ENCODE measurements around the gene AP3D1. TPM values are rescaled to one million over a fixed set of nuclear protein-coding genes. Genes with fewer than 3 reads are reported as not detected.

Gene AP3D1
- total and polyA plus RNA-seq, 9 of the 15 experiments (the other 6 are each of a cell fraction or from before 2014, with no cell fraction given), result 1.2 to 86.1 (median 35.9) TPM

- TF ChIP-seq PKNOX1 (IDR thresholded peaks at IDR 0.05) (0 out of 2 replicates have a peak, but pooled peaks have one; percentile 3), PHF8 (IDR thresholded peaks at IDR 0.05; ENCODE audit: borderline replicate concordance, low read length) (peak; percentile 52; the same call in 1 of the 2 replicates), RNF2 (IDR thresholded peaks at IDR 0.05) (peak; percentile 98), RB1 (IDR thresholded peaks at IDR 0.05; ENCODE audit: low read depth) (peak; percentile 59), ZNF764 (CRISPR knock-in tag; IDR thresholded peaks at IDR 0.05; ENCODE audit: low read depth) (0 out of 2 replicates have a peak, but pooled peaks have one; percentile 45), MAZ (CRISPR knock-in tag; conservative IDR thresholded peaks at IDR 0.05 in 1 of 2, IDR thresholded peaks at IDR 0.05 in 1 of 2) (peak; percentile 95), SRSF7 (optimal IDR thresholded peaks at IDR 0.05; ENCODE audit: low read depth, low read length) (no peak), TAF9B (IDR thresholded peaks at IDR 0.05; ENCODE audit: partially characterized antibody) (peak; percentile 73), PTTG1 (tag; IDR thresholded peaks at IDR 0.05; ENCODE audit: low read depth) (peak; percentile 72; the same call in 1 of the 2 replicates), THAP7 (CRISPR knock-in tag; IDR thresholded peaks at IDR 0.05) (peak; percentile 90; the same call in 1 of the 2 replicates), SRF (CRISPR knock-in tag; IDR thresholded peaks at IDR 0.05) (peak; percentile 51 to 60; a peak in 1 of 4 replicates), CEBPG (CRISPR knock-in tag; IDR thresholded peaks at IDR 0.05) (peak; percentile 100), CEBPG (tag; conservative IDR thresholded peaks at IDR 0.05 in 1 of 2, IDR thresholded peaks at IDR 0.05 in 1 of 2) (peak; percentile 93 to 99), USF1 (CRISPR knock-in tag; IDR thresholded peaks at IDR 0.05) (no peak; the same call in 1 of the 2 replicates), HMG20A (CRISPR knock-in tag; conservative IDR thresholded peaks at IDR 0.05) (no peak), MECOM (CRISPR knock-in tag; IDR thresholded peaks at IDR 0.05) (peak; percentile 66), TCFL5 (CRISPR knock-in tag; conservative IDR thresholded peaks at IDR 0.05) (no peak), ZSCAN32 (CRISPR knock-in tag; IDR thresholded peaks at IDR 0.05) (peak; percentile 97), KDM5B (IDR thresholded peaks at IDR 0.05; ENCODE audit: insufficient replicate concordance, low read depth, low read length) (peak; percentile 76), NR0B1 (IDR thresholded peaks at IDR 0.05; ENCODE audit: partially characterized antibody) (no peak), L3MBTL2 (IDR thresholded peaks at IDR 0.05) (peak; percentile 93), CBX3 (IDR thresholded peaks at IDR 0.05; ENCODE audit: borderline replicate concordance in 1 of 2, low read length in 2 of 2) (peak in 1 of 2 experiments; percentile 50; a peak in 2 of 3 replicates), ID3 (CRISPR knock-in tag; IDR thresholded peaks at IDR 0.05) (no peak), ID3 (tag; IDR thresholded peaks at IDR 0.05) (peak; percentile 94)
These were observed 91.8 kb downstream of the AP3D1 start (continued) for GRCh38 chr19:2059422-2060201.
